GM19455 (cell line): ENCODE measurements around the gene CA6.
"Not testable (repeated sequence)": the region's sequence is repeated elsewhere in the genome, so short reads cannot be mapped to it uniquely, and the experiment has no call there.

Experiments used
- ATAC-seq: cut with Tn5 transposase; IDR thresholded peaks from one replicate; pipeline ENCODE4 v1.9.1; 2021; ENCODE audit not compliant: unreplicated experiment

Gene CA6

DNA sequence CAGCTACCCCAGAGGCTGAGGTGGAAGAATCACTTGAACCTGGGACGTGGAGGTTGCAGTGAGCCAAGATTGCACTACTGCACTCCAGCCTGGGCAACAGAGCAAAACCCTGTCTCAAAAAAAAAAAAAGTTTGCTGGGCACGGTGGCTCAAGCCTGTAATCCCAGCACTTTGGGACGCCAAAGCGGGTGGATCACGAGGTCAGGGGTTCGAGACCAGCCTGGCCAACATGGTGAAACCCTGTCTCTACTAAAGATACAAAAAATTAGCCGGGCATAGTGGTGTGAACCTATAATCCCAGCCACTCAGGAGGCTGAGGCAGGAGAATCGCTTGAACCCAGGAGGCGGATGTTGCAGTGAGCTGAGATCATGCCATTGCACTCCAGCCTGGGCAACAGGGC is 23.2 kb downstream of the CA6 start:
- not testable (repeated sequence) for ATAC-seq

GRCh38 chr1:8969937-8970336 is 24.3 kb downstream of the CA6 start:
- ATAC-seq, result no peak

DNA sequence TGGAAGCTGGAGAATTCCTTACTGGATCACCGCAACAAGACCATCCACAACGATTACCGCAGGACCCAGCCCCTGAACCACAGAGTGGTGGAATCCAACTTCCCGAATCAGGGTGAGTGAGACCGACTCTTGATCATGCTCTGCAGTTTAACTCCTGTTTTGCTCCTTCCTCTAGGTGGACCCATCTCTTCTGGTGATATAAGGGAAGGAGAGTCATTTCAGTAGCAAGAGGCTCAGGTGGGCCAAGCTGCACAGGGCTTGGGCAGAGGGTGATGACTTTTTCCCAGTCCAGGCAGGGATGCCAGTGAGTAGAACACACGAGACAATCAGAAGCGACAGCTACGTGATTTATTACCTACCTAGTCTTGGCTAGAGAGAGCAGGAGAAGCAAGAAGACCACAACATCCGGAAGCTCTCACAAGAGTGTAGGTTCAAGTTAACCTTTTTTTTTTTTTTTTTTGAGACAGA is 25.2 kb downstream of the CA6 start:
- ATAC-seq, result no peak

DNA sequence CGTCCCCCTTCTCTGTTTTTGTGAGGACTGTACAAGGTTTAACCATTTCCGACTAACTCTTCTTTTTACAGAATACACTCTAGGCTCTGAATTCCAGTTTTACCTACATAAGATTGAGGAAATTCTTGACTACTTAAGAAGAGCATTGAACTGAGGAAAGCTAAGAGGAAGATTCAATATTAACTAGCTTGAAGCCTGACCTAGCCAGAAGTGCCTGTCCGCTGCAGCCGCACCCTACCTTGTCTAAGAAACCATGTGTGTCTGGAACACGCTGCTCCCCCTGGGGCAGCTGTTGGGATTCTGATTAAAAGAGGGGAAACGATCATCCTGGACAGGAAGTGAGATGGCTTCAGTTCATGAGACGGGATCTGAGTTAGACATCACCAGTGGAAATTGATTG is 28.9 kb downstream of the CA6 start:
- no peak for ATAC-seq

GRCh38 chr1:8976338-8976737 is 30.7 kb downstream of the CA6 start:
- ATAC-seq, result no peak

- no peak for ATAC-seq
Measured at GRCh38 chr1:8976896-8977450, 31.3 kb downstream of the CA6 start.

GRCh38 chr1:8980656-8981055 is 35.0 kb downstream of the CA6 start:
- ATAC-seq, result no peak

- ATAC-seq, result no peak
Measured at GRCh38 chr1:8981169-8981568, 35.5 kb downstream of the CA6 start.

GRCh38 chr1:8984203-8984602 is 38.5 kb downstream of the CA6 start:
- no peak for ATAC-seq

- ATAC-seq, result no peak
Measured at GRCh38 chr1:8984990-8985389, 39.3 kb downstream of the CA6 start.

GRCh38 chr1:8985915-8986813 is 40.5 kb downstream of the CA6 start:
- no peak for ATAC-seq

GRCh38 chr1:8986814-8987190 is 41.1 kb downstream of the CA6 start:
- no peak for ATAC-seq

GRCh38 chr1:8987881-8988617 is 42.4 kb downstream of the CA6 start:
- no peak for ATAC-seq

GRCh38 chr1:8988618-8988967 is 42.9 kb downstream of the CA6 start:
- ATAC-seq, result no peak

DNA sequence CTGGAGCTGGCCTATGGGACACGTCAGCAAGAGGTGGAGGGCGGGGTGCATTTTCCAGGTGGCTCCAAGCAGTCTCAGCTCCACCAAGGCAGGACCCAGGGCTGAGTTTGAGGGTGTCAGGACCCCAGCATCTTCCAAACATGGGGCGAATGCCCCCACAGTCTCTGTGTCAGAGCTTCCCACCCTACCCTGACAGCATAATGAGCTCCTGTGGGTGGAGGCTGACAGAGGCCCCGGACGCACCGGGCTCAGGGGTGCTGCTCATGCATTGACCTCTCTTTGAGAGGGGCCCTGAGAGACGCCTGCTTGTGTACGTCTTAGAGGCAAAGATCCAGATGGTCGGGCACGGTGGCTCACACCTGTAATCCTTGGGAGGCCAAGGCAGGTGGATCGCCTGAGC is 43.4 kb downstream of the CA6 start:
- ATAC-seq, result no peak

GRCh38 chr1:8989821-8990220 is 44.2 kb downstream of the CA6 start:
- ATAC-seq, result no peak

GRCh38 chr1:8992936-8993687 is 47.4 kb downstream of the CA6 start:
- no peak for ATAC-seq

DNA sequence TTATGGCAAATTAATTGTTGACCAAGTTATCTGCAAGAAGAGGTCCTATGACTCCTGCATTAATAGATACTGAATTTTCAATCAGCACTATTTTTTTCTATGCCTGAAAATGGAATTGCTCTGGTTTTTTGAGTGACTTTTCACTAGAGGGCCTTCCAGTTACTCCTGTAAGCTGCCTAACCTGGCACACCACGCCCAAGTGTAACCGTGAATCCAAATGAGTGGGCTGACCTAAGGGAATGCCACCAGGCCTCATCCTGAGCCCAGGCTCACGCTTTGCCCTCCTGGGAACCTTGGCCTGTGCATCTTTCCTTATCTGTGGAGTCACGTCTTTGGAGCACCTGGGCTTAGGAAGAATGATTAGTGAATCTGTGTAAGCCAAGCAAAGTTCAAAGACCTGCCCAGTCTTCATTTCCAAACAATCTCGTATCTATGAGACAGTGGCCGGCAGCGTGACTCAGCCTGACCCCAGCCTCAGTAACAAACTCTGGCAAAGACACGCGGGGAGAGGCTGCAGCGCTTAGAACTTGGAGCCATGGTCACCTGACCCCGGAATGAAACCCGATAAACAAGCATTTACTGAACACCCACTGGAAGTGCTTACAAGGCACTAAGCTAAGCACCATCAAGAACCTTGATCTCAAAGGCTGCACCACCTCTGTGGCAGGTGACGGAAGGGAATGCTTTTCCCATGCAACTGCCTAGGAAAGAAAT is 48.5 kb downstream of the CA6 start:
- not testable (repeated sequence) for ATAC-seq

DNA sequence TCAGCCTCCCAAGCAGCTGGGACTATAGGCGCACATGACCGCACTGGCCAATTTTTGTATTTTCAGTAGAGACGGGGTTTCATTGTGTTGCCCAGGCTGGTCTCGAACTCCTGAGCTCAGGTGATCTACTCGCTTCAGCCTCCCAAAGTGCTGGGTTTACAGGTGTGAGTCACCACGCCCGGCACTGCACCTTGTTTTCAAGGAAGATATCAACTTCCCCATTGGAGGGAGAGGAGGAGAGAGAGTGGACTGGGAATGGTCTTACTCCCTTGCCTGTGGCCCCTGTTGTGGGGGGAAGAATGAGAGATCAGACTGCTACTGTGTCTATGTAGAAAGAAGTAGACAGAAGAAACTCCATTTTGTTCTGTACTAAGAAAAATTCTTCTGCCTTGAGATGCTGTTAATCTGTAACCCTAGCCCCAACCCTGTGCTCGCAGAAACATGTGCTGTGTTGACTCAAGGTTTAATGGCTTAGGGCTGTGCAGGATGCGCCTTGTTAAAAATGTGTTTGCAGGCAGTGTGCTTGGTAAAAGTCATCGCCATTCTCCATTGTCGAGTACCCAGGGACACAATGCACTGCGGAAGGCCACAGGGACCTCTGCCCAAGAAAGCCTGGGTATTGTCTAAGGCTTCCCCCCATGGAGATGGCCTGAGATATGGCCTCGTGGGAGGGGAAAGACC is 56.0 kb downstream of the CA6 start:
- ATAC-seq, result not testable (repeated sequence)

GRCh38 chr1:9002215-9002560 is 56.5 kb downstream of the CA6 start:
- not testable (repeated sequence) for ATAC-seq
